MM.1S (cell line): ENCODE results near the gene CYTH3.

Experiments used
- DNase-seq: peaks from one replicate; pipeline ENCODE4 v3.0.0-alpha.2; 2015
- H2AFZ ChIP-seq: fragments of 300-600 bp; sonication (generic); 2 replicates; pipeline ENCODE4 v1.6.0; 2016; ENCODE audit warnings: antibody characterized with exemption, low read length
- H3F3A ChIP-seq: fragments of 300-600 bp; sonication (generic); 2 replicates; pipeline ENCODE4 v1.6.1; 2016; ENCODE audit warnings: mild to moderate bottlenecking, antibody characterized with exemption, low read length, moderate library complexity, mixed read lengths; ENCODE audit not compliant: insufficient read depth
- H3K27ac ChIP-seq: fragments of 300-600 bp; sonication (generic); 2 replicates; pipeline ENCODE4 v1.5.1; 2016; ENCODE audit warnings: mild to moderate bottlenecking, low read length
- H3K27me3 ChIP-seq: fragments of 300-600 bp; sonication (generic); replicated peaks from 2 replicates; pipeline ENCODE4 v1.6.0; 2016; ENCODE audit warnings: low read length; ENCODE audit not compliant: insufficient read depth
- H3K36me3 ChIP-seq: fragments of 300-600 bp; sonication (generic); replicated peaks from 2 replicates; pipeline ENCODE4 v1.6.1; 2016; ENCODE audit warnings: mild to moderate bottlenecking, low read length, mixed read lengths; ENCODE audit not compliant: insufficient read depth
- H3K4me1 ChIP-seq: fragments of 300-600 bp; sonication (generic); 2 replicates; pipeline ENCODE4 v1.6.1; 2016; ENCODE audit warnings: low read length, mixed read lengths
- H3K4me2 ChIP-seq: fragments of 300-600 bp; sonication (generic); 2 replicates; pipeline ENCODE4 v1.6.0; 2016; ENCODE audit warnings: low read depth, low read length
- H3K4me3 ChIP-seq: fragments of 300-600 bp; sonication (generic); 2 replicates; pipeline ENCODE4 v1.5.1; 2016; ENCODE audit warnings: low read length, mixed read lengths
- H3K79me2 ChIP-seq: fragments of 300-600 bp; sonication (generic); 2 replicates; pipeline ENCODE4 v1.6.1; 2016; ENCODE audit warnings: mixed run types, low read length, mixed read lengths
- H3K9ac ChIP-seq: fragments of 300-600 bp; sonication (generic); 2 replicates; pipeline ENCODE4 v1.6.1; 2016; ENCODE audit warnings: low read length, mixed read lengths
- H3K9me2 ChIP-seq: fragments of 300-600 bp; sonication (generic); replicated peaks from 2 replicates; pipeline ENCODE4 v1.6.1; 2016; ENCODE audit warnings: mild to moderate bottlenecking, low read length, mixed read lengths; ENCODE audit not compliant: insufficient read depth
- H3K9me3 ChIP-seq: fragments of 300-600 bp; sonication (generic); replicated peaks from 2 replicates; pipeline ENCODE4 v1.6.1; 2016; ENCODE audit warnings: mild to moderate bottlenecking, low read length, mixed read lengths; ENCODE audit not compliant: insufficient read depth
- H4K20me1 ChIP-seq: fragments of 300-600 bp; sonication (generic); 2 replicates; pipeline ENCODE4 v1.6.1; 2016; ENCODE audit warnings: mild to moderate bottlenecking, low read length, moderate library complexity, mixed read lengths; ENCODE audit not compliant: insufficient read depth
- CTCF ChIP-seq: fragments of 300-600 bp; sonication (generic); IDR thresholded peaks from 2 replicates; pipeline ENCODE4 v1.5.1; 2016; ENCODE audit warnings: antibody characterized with exemption, low read length, mixed read lengths
- EZH2 ChIP-seq: fragments of 300-600 bp; sonication (generic); optimal IDR thresholded peaks from 2 replicates; pipeline ENCODE3; 2017; ENCODE audit warnings: low read depth, mild to moderate bottlenecking, antibody characterized with exemption, low read length, mixed read lengths
- EZH2phosphoT487 ChIP-seq: fragments of 300-600 bp; sonication (generic); IDR thresholded peaks from 2 replicates; pipeline ENCODE4 v1.6.1; 2018; ENCODE audit warnings: antibody characterized with exemption, low read length

CYTH3 gene

GRCh38 chr7:6276911-6277408 is 4.5 kb upstream of the CYTH3 start:
- no peaks in the 10 kb centered on the region for H3K36me3 ChIP-seq
- H3K27ac ChIP-seq, result no peak overlapping the region
- H3K9me3 ChIP-seq, result no peaks in the 10 kb centered on the region
- DNase-seq, result no peak
- H3K9me2 ChIP-seq, result no peaks in the 10 kb centered on the region
- no peak overlapping the region for H2AFZ ChIP-seq
- H3K27me3 ChIP-seq, result no peaks in the 10 kb centered on the region
- peaks cover under 1% of the 10 kb centered on the region for H3K79me2 ChIP-seq
- no peak overlapping the region for H3K9ac ChIP-seq
- TF ChIP-seq CTCF, result no peak
- no peak for TF ChIP-seq EZH2phosphoT487
- TF ChIP-seq EZH2, result no peak
- no peak overlapping the region for H3K4me3 ChIP-seq
- no peaks in the 10 kb centered on the region for H3F3A ChIP-seq
- H3K4me2 ChIP-seq, result no peak overlapping the region
- H3K4me1 ChIP-seq, result peaks cover 5% of the 10 kb centered on the region; the same call in 1 of the 2 replicates
- H4K20me1 ChIP-seq, result no peaks in the 10 kb centered on the region

GRCh38 chr7:6274743-6275142 is 2.3 kb upstream of the CYTH3 start:
- TF ChIP-seq CTCF (no peak), EZH2phosphoT487 (no peak)
- Histone ChIP-seq H3K27me3 (no peaks in the 10 kb centered on the region), H2AFZ (no peak overlapping the region), H3K27ac (no peak overlapping the region), H3K9ac (no peak overlapping the region), H3F3A (no peaks in the 10 kb centered on the region), H3K4me1 (peaks cover 10% of the 10 kb centered on the region), H3K36me3 (no peaks in the 10 kb centered on the region), H3K4me2 (no peak overlapping the region), H3K4me3 (no peak overlapping the region), H4K20me1 (no peaks in the 10 kb centered on the region), H3K79me2 (peaks cover 23% of the 10 kb centered on the region), H3K9me2 (no peaks in the 10 kb centered on the region), H3K9me3 (no peaks in the 10 kb centered on the region)
- no peak for DNase-seq

- TF ChIP-seq EZH2 (no peak), EZH2phosphoT487 (no peak), CTCF (no peak)
- Histone ChIP-seq H3K27me3 (no peaks in the 10 kb centered on the region), H3F3A (no peaks in the 10 kb centered on the region), H3K36me3 (no peaks in the 10 kb centered on the region), H3K4me1 (peaks cover 10% of the 10 kb centered on the region), H3K9me3 (no peaks in the 10 kb centered on the region), H3K4me2 (no peak overlapping the region), H4K20me1 (no peaks in the 10 kb centered on the region), H3K79me2 (peaks cover 30% of the 10 kb centered on the region), H3K27ac (no peak overlapping the region), H3K9ac (no peak overlapping the region), H3K9me2 (no peaks in the 10 kb centered on the region), H2AFZ (no peak overlapping the region), H3K4me3 (no peak overlapping the region)
- DNase-seq, result no peak
Measured at GRCh38 chr7:6273917-6274630, 1.6 kb upstream of the CYTH3 start.
